CD4-positive, CD25-positive, alpha-beta regulatory T cell (primary cell): ENCODE data around the gene CDR2L. TPM values are rescaled to one million over a fixed set of nuclear protein-coding genes. Genes with fewer than 3 reads are reported as not detected.
"Not testable (repeated sequence)": the region's sequence is repeated elsewhere in the genome, so short reads cannot be mapped to it uniquely, and the experiment has no call there.

Experiments
- ATAC-seq, 2 donors: fragments of 150-1000 bp; cut with Tn5 transposase; one replicate each; pipeline ENCODE4 v1.10.0; 2021; ENCODE audit warnings: low read depth in 2 of 2, moderate number of reproducible peaks in 2 of 2, moderate library complexity in 1 of 2
- DNase-seq, 3 donors: peaks; one replicate each; pipeline versions ENCODE4 v3.0.0 to v3.0.0-alpha.2; 2012 to 2022; ENCODE audit warnings: mixed read lengths in 1 of 3
- H3K27ac ChIP-seq: one replicate; pipeline ENCODE4 v1.7.0; 2013; ENCODE audit warnings: mild to moderate bottlenecking, low read length; ENCODE audit not compliant: insufficient read depth, poor library complexity, severe bottlenecking
- H3K27me3 ChIP-seq: one replicate; pipeline ENCODE4 v1.7.0; 2013; ENCODE audit warnings: low read length; ENCODE audit not compliant: control insufficient read depth, insufficient read depth
- H3K36me3 ChIP-seq: one replicate; pipeline ENCODE4 v1.7.0; 2013; ENCODE audit warnings: mild to moderate bottlenecking, low read length, moderate library complexity; ENCODE audit not compliant: control insufficient read depth, insufficient read depth
- H3K4me1 ChIP-seq: 2 replicates; pipeline ENCODE4 v1.7.0; 2013; ENCODE audit warnings: mild to moderate bottlenecking, low read length; ENCODE audit not compliant: insufficient read depth, control insufficient read depth, poor library complexity, severe bottlenecking
- H3K4me3 ChIP-seq: one replicate; pipeline ENCODE4 v1.7.0; 2013; ENCODE audit warnings: low read depth, mild to moderate bottlenecking, low read length, moderate library complexity
- H3K9me3 ChIP-seq, 2 experiments: 1 replicate in 1 of 2; 2 replicates in 1 of 2; pipeline ENCODE4 v1.7.0; 2013; ENCODE audit warnings: low read length in 2 of 2, mild to moderate bottlenecking in 1 of 2, moderate library complexity in 1 of 2; ENCODE audit not compliant: control insufficient read depth in 2 of 2
- H3K27ac Mint-ChIP-seq, 3 donors: one replicate each; pipeline ENCODE4 v1.8.0; 2020 to 2022; ENCODE audit warnings: mild to moderate bottlenecking in 3 of 3, mixed read lengths in 3 of 3, moderate library complexity in 2 of 3
- H3K27me3 Mint-ChIP-seq: one replicate; pipeline ENCODE4 v1.8.0; 2022; ENCODE audit warnings: mild to moderate bottlenecking, mixed read lengths
- H3K36me3 Mint-ChIP-seq: one replicate; pipeline ENCODE4 v1.8.0; 2020; ENCODE audit warnings: mixed read lengths
- H3K4me1 Mint-ChIP-seq, 4 donors: one replicate each; pipeline ENCODE4 v1.8.0; 2020 to 2022; ENCODE audit warnings: mixed read lengths in 4 of 4, mild to moderate bottlenecking in 1 of 4
- H3K4me3 Mint-ChIP-seq, 4 donors: one replicate each; pipeline ENCODE4 v1.8.0; 2020 to 2022; ENCODE audit warnings: mild to moderate bottlenecking in 4 of 4, mixed read lengths in 4 of 4, moderate library complexity in 3 of 4
- H3K9me3 Mint-ChIP-seq, 7 donors: one replicate each; pipeline ENCODE4 v1.8.0; 2020 to 2022; ENCODE audit warnings: mixed read lengths in 7 of 7, mild to moderate bottlenecking in 3 of 7, moderate library complexity in 2 of 7
- polyA plus RNA-seq, 4 donors: library from polyadenylated mRNA; unstranded; fragments of 300-500 nt; fragmentation: Illumina TruSeq; gene quantifications; one replicate each; pipeline ENCODE4 v1.2.3, GENCODE V29; 2021
- total RNA-seq: library from RNA; stranded (reverse); gene quantifications from one replicate; pipeline ENCODE4 v1.2.3, GENCODE V29; 2022

CDR2L gene
- total and polyA plus RNA-seq, 5 donors from 2014 or later = 0.05 to 0.09 TPM; not detected in 3

DNA sequence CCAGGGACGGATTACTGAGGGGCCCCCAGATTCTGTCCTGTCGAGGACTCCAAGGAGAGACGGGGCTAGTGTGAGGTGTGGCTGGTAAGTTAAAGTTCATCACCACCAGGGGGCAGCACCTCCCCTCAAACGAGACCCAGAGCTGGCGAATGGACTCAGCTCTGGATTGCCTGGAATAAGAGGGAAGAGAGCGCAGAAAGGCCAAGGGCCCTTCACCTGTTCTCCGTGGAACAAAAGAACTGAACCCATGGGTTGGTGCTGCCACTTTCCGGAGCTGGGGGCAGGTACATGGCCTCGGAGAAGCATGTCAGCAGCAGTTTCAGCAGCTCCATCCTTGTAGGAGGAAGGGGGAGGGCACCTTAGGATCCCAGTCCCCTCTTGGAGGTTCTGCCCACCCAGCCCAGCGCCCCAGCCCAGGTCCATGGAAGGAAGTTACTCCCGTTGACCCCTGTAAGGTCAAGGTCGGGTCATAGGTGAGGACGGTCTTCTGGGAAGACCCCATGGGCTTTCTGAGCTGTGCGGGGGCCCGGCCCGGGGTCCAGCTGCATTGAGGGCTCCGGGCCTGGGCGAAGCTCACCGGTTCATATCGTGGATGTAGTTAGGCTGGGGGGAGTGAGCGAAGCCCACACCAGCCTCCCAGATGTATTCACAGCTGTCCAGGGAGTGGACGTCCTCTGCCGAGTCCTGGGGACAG is 25.6 kb upstream of the CDR2L start:
- no peaks in the 10 kb centered on the region for H3K27me3 Mint-ChIP-seq
- Histone ChIP-seq H3K27me3 (no peaks in the 10 kb centered on the region), H3K4me1 (peaks cover 5% of the 10 kb centered on the region), H3K9me3 (no peaks in the 10 kb centered on the region), H3K27ac (no peak overlapping the region), H3K36me3 (no peaks in the 10 kb centered on the region), H3K4me3 (no peak overlapping the region)
- no peaks in the 10 kb centered on the region for H3K9me3 Mint-ChIP-seq
- no peaks in the 10 kb centered on the region for H3K36me3 Mint-ChIP-seq
- H3K4me3 Mint-ChIP-seq = peak overlapping the region in 1 of 4 donors; percentile 51
- peak overlapping the region in 2 of 3 donors; percentile 63 to 71 for H3K27ac Mint-ChIP-seq
- DNase-seq (peak; percentile 70 to 84 (median 78)), ATAC-seq (peak; percentile 59 to 70)
- peaks cover 0 to 8% (median 3%) of the 10 kb centered on the region in 4 donors for H3K4me1 Mint-ChIP-seq

DNA sequence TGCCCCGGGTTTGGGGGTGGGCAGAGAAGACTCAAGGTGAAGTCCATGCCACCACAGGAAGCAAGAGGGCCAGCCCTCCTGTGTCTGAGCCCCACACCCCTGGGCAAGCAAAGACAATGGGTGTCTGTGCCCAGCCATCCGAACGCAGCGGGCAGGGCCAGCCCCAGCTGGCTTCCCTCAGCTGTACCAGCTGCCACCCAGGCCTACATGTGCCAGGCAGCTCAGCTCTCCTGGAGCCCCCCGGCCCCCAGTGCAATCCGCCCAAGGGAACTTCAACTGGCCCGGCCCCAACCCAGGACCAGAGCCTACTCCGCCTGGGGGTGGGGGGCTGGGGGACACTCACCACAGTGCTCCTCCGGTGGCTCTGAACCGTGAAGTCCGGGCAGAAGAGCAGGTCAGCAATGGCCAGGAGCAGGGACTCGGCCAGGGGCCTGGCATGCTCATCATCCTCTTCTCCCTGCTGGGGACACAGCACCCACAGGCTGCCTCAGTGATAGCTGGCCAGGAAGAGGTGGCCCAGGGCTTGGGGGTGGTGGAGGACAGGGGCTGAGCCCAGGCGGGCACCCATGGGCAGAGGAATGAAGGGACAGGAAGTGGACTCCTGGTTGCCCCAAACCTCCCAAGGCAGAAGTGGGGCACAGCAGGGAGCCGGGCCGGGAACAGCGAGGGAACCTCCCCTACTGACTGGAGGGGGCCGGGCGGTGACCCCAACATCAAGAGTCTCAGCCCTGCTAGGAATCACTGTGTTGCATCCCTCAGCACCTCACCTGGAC is 24.6 kb upstream of the CDR2L start:
- H3K4me1 Mint-ChIP-seq = peaks cover 0 to 8% (median 3%) of the 10 kb centered on the region in 4 donors
- ATAC-seq (no peak), DNase-seq (no peak)
- Histone ChIP-seq H3K27ac (no peak overlapping the region), H3K27me3 (no peaks in the 10 kb centered on the region), H3K4me1 (peaks cover 5% of the 10 kb centered on the region), H3K36me3 (no peaks in the 10 kb centered on the region), H3K4me3 (no peak overlapping the region), H3K9me3 (no peaks in the 10 kb centered on the region)
- no peak overlapping the region for H3K27ac Mint-ChIP-seq
- H3K4me3 Mint-ChIP-seq = no peak overlapping the region
- H3K9me3 Mint-ChIP-seq = no peaks in the 10 kb centered on the region
- H3K27me3 Mint-ChIP-seq = no peaks in the 10 kb centered on the region
- no peaks in the 10 kb centered on the region for H3K36me3 Mint-ChIP-seq

DNA sequence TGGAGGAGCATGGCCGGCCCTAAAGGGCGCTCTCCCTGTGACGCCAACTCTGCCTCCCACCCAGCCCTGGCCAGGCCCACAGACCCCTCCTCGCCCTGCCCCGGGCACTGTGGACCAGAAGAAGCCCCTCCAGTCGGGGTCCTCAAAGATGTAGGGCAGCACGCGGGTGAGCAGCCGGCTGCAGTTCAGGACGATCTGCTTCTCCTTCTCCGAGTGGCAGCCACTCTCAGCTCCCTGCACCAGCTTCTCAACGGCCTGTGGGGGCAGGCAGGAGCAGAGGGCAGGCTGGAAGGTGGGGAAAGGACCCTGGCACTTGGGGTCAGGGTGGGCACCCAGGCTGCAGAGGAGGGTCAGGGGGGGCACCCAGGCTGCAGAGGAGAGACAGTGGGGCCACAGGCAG is 23.8 kb upstream of the CDR2L start:
- ATAC-seq = no peak

DNA sequence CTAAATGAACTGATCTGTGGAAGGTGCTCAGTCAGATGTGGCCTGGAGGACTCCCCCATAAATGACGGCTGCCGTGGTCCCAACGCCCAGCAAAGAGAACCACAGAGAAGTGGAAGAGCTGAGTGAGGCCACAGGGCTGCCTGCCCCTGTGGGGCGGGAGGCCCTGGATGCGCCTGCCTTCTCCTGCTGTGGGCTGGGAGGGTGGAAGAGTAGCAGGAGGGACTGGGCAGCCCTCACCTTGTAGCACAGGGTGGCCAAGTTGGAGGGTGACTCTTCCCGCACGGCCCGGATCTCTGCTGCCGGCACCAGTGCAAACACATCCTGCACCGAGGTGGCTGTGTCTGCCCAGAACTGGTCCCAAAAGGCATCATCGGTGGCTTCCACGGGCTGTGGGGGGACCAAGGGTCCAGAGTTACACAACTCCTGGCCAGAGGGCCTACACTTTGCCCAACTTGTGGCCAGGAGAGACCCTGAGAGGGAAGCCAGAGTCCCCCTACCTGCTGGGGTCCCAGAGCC is 23.1 kb upstream of the CDR2L start:
- Histone ChIP-seq H3K4me1 (peaks cover 5% of the 10 kb centered on the region), H3K4me3 (no peak overlapping the region), H3K9me3 (no peaks in the 10 kb centered on the region), H3K27me3 (no peaks in the 10 kb centered on the region), H3K27ac (no peak overlapping the region), H3K36me3 (no peaks in the 10 kb centered on the region)
- no peak overlapping the region for H3K27ac Mint-ChIP-seq
- ATAC-seq = no peak
- peaks cover 0 to 8% (median 3%) of the 10 kb centered on the region in 4 donors for H3K4me1 Mint-ChIP-seq
- H3K9me3 Mint-ChIP-seq = no peaks in the 10 kb centered on the region
- no peak for DNase-seq
- no peaks in the 10 kb centered on the region for H3K27me3 Mint-ChIP-seq
- no peaks in the 10 kb centered on the region for H3K36me3 Mint-ChIP-seq
- no peak overlapping the region for H3K4me3 Mint-ChIP-seq

More for the DNA sequence above, 23.8 kb upstream of the CDR2L start:
- Histone ChIP-seq H3K4me1 (peaks cover 5% of the 10 kb centered on the region), H3K36me3 (no peaks in the 10 kb centered on the region), H3K4me3 (no peak overlapping the region), H3K9me3 (no peaks in the 10 kb centered on the region), H3K27me3 (no peaks in the 10 kb centered on the region), H3K27ac (no peak overlapping the region)
- peak overlapping the region in 1 of 3 donors; percentile 82 for H3K27ac Mint-ChIP-seq
- no peaks in the 10 kb centered on the region for H3K9me3 Mint-ChIP-seq
- H3K4me3 Mint-ChIP-seq = no peak overlapping the region
- H3K27me3 Mint-ChIP-seq = no peaks in the 10 kb centered on the region
- no peak for DNase-seq
- H3K36me3 Mint-ChIP-seq = no peaks in the 10 kb centered on the region
- H3K4me1 Mint-ChIP-seq = peaks cover 0 to 8% (median 3%) of the 10 kb centered on the region in 4 donors

DNA sequence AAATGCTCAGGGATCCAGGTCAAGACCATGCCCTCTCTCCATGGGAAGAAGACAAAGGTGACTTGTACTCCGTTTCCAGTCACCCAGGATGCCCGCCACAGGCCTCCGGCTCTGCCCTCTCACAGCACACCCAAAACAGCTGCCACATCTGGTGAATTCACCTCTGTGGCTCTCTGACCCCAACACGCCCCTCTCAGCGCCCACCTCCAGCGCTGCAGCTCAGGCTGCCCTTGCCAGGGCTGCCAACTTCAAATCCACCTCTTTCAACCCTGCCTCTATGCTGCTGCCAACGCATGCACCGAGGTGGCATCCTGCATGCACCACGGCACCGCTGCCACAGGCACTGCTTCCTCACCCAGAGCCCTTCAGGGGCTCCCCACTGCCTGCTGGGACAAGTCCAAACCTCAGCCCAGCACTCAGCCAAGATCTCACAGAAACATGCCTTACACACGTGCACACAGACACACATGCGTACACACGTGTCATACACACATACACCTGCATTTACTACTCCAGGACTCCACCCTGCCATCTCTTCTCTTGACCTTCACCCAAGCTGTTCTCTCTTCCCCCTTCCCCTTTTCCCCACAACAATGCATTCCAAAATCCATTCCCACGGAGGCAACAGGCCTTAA is 22.3 kb upstream of the CDR2L start:
- no peaks in the 10 kb centered on the region for H3K27me3 Mint-ChIP-seq
- peaks cover 5% of the 10 kb centered on the region for H3K4me1 ChIP-seq
- no peaks in the 10 kb centered on the region for H3K36me3 ChIP-seq
- H3K27ac ChIP-seq = no peak overlapping the region
- H3K9me3 Mint-ChIP-seq = no peaks in the 10 kb centered on the region
- DNase-seq (no peak), ATAC-seq (no peak)
- no peak overlapping the region for H3K4me3 ChIP-seq
- no peaks in the 10 kb centered on the region for H3K36me3 Mint-ChIP-seq
- peak overlapping the region in 2 of 3 donors; percentile 52 to 85 for H3K27ac Mint-ChIP-seq
- H3K4me1 Mint-ChIP-seq = peaks cover 0 to 8% (median 3%) of the 10 kb centered on the region in 4 donors
- H3K27me3 ChIP-seq = no peaks in the 10 kb centered on the region
- H3K9me3 ChIP-seq = no peaks in the 10 kb centered on the region
- H3K4me3 Mint-ChIP-seq = no peak overlapping the region

- no peak for DNase-seq
- Histone ChIP-seq H3K4me1 (peaks cover 5% of the 10 kb centered on the region), H3K9me3 (no peaks in the 10 kb centered on the region), H3K27ac (no peak overlapping the region), H3K27me3 (no peaks in the 10 kb centered on the region), H3K4me3 (no peak overlapping the region), H3K36me3 (no peaks in the 10 kb centered on the region)
- H3K9me3 Mint-ChIP-seq = peaks cover 0 to 1% (median 0%) of the 10 kb centered on the region in 7 donors
- peaks cover 0 to 16% (median 1%) of the 10 kb centered on the region in 4 donors for H3K4me1 Mint-ChIP-seq
- H3K36me3 Mint-ChIP-seq = no peaks in the 10 kb centered on the region
- H3K4me3 Mint-ChIP-seq = no peak overlapping the region
- peaks cover 16% of the 10 kb centered on the region for H3K27me3 Mint-ChIP-seq
- ATAC-seq = no peak
- no peak overlapping the region for H3K27ac Mint-ChIP-seq
These were observed 19.1 kb upstream of the CDR2L start for GRCh38 chr17:74968361-74968780.

DNA sequence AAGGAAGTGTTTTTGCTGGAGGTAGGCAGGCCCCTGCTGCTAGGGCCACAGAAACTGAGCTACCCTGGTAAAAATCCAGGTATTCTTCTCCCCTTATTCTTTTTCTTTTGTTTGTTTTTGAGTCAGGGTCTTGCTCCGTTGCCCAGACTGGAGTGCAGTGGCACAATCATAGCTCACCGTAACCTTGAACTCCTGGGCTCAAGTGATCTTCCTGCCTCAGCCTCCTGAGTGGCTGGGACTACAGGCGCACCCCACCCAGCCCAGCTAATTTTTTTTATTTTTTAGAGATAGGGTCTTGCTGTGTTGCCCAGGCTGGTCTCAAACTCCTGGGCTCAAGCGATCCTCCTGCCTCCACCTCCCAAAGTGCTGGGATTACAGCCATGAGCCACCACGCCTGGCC is 17.9 kb upstream of the CDR2L start:
- H3K27ac Mint-ChIP-seq, H3K9me3 Mint-ChIP-seq, H3K4me3 ChIP-seq, H3K36me3 Mint-ChIP-seq, H3K9me3 ChIP-seq, H3K4me1 ChIP-seq, H3K27me3 ChIP-seq, H3K27ac ChIP-seq, H3K36me3 ChIP-seq, ATAC-seq, DNase-seq: not testable (repeated sequence)
- Mint-ChIP-seq H3K4me1 (peaks cover 0 to 16% (median 1%) of the 10 kb centered on the region in 4 donors), H3K27me3 (peaks cover 23% of the 10 kb centered on the region), H3K4me3 (peak overlapping the region in 1 of 4 donors; percentile 23)
